ENCODE data around the gene PDE8A. TPM values are rescaled to one million over a fixed set of nuclear protein-coding genes. Genes with fewer than 3 reads are reported as not detected.

PDE8A gene
- total and polyA plus RNA-seq, 2 experiments from 2014 or later = 5.6 to 7.5 TPM

DNA sequence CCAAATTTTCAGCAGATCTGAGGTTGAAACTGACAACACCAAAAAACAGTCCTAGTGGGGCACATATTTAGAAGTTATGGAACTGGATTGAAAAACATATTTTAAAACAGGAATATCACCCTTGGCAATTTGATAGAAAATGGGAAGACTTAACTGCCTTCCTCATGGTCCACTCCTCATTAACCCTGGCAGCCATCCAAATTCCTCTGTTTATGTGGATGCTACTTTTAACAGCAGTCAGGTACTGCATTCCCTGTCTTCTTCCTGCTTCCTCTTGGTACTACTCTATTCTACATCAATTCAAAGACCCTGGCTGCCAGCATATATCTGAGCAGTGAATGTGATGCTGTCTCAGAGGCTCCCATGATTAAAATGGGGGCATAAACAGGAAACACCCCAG is 54.3 kb downstream of the PDE8A start (continued):
- TF ChIP-seq, protein P1, sequence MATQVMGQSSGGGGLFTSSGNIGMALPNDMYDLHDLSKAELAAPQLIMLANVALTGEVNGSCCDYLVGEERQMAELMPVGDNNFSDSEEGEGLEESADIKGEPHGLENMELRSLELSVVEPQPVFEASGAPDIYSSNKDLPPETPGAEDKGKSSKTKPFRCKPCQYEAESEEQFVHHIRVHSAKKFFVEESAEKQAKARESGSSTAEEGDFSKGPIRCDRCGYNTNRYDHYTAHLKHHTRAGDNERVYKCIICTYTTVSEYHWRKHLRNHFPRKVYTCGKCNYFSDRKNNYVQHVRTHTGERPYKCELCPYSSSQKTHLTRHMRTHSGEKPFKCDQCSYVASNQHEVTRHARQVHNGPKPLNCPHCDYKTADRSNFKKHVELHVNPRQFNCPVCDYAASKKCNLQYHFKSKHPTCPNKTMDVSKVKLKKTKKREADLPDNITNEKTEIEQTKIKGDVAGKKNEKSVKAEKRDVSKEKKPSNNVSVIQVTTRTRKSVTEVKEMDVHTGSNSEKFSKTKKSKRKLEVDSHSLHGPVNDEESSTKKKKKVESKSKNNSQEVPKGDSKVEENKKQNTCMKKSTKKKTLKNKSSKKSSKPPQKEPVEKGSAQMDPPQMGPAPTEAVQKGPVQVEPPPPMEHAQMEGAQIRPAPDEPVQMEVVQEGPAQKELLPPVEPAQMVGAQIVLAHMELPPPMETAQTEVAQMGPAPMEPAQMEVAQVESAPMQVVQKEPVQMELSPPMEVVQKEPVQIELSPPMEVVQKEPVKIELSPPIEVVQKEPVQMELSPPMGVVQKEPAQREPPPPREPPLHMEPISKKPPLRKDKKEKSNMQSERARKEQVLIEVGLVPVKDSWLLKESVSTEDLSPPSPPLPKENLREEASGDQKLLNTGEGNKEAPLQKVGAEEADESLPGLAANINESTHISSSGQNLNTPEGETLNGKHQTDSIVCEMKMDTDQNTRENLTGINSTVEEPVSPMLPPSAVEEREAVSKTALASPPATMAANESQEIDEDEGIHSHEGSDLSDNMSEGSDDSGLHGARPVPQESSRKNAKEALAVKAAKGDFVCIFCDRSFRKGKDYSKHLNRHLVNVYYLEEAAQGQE (IDR thresholded peaks at IDR 0.05; ENCODE audit: unreplicated experiment) = no peak
- TF ChIP-seq JUNB (IDR thresholded peaks at IDR 0.05; ENCODE audit: unreplicated experiment) = no peak
- no peak for TF ChIP-seq CREB1 (CRISPR knock-in tag; IDR thresholded peaks at IDR 0.05; ENCODE audit: low read depth)

DNA sequence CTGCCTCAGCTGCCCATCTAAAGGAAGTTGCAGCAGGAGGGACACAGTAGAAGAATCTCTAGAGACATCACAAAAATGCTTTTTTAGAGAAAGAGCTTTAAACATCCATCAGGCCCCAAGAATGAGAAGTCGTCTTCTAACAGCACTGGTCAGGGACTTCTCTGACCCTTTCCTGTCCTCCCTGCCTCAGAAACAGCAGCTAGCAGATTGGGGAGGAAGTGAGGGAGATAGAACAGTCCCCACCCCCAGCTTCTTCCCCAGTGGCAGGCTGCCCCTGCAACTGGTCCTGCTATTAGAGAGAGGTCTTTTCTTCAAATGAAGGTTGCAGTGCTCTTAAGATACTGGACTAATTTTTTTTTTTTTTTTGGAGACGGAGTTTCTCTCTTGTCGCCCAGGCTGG is 55.1 kb downstream of the PDE8A start:
- Histone ChIP-seq H2AFZ (no peak overlapping the region), H3K36me3 (ENCODE audit: insufficient read depth) (no peaks in the 10 kb centered on the region), H3K4me2 (0 out of 2 replicates have a peak overlapping the region, but pooled peaks have one; percentile 8), H3K9me2 (ENCODE audit: insufficient read depth) (no peaks in the 10 kb centered on the region), H3K4me1 (ENCODE audit: insufficient read depth) (peaks cover 28% of the 10 kb centered on the region), H3K79me2 (replicated peaks; ENCODE audit: insufficient read depth) (no peaks in the 10 kb centered on the region), H4K20me1 (replicated peaks; ENCODE audit: insufficient read depth) (peaks cover 6% of the 10 kb centered on the region; the same call in 1 of the 2 replicates), H3F3A (replicated peaks; ENCODE audit: low read depth) (no peaks in the 10 kb centered on the region; the same call in 1 of the 2 replicates), H3K27ac (ENCODE audit: low read depth) (no peak overlapping the region), H3K27me3 (ENCODE audit: insufficient read depth) (no peaks in the 10 kb centered on the region), H3K4me3 (no peak overlapping the region)
- Mint-ChIP-seq H3K27me3 (ENCODE audit: insufficient read depth, low read depth, poor library complexity) (no peaks in the 10 kb centered on the region), H3K9me3 (no peaks in the 10 kb centered on the region), H3K4me1 (peaks cover 27% of the 10 kb centered on the region), H3K36me3 (ENCODE audit: low read depth) (no peaks in the 10 kb centered on the region), H3K4me3 (no peak overlapping the region), H3K27ac (no peak overlapping the region)
- ATAC-seq (no peak; the same call in 1 of the 3 replicates), DNase-seq (ENCODE audit: low spot score) (peak; percentile 6)
- TF ChIP-seq NANOG (IDR thresholded peaks at IDR 0.05; ENCODE audit: borderline replicate concordance) (no peak), POLR2AphosphoS5 (IDR thresholded peaks at IDR 0.05; ENCODE audit: low read depth) (no peak), EZH2 (IDR thresholded peaks at IDR 0.05; ENCODE audit: low read depth, unreplicated experiment) (no peak), ZNF331 (CRISPR knock-in tag; IDR thresholded peaks at IDR 0.05; ENCODE audit: low read depth) (no peak), CREB1 (CRISPR knock-in tag; IDR thresholded peaks at IDR 0.05; ENCODE audit: low read depth) (no peak), ZNF114 (CRISPR knock-in tag; IDR thresholded peaks at IDR 0.05) (no peak)
- TF ChIP-seq, protein P2, sequence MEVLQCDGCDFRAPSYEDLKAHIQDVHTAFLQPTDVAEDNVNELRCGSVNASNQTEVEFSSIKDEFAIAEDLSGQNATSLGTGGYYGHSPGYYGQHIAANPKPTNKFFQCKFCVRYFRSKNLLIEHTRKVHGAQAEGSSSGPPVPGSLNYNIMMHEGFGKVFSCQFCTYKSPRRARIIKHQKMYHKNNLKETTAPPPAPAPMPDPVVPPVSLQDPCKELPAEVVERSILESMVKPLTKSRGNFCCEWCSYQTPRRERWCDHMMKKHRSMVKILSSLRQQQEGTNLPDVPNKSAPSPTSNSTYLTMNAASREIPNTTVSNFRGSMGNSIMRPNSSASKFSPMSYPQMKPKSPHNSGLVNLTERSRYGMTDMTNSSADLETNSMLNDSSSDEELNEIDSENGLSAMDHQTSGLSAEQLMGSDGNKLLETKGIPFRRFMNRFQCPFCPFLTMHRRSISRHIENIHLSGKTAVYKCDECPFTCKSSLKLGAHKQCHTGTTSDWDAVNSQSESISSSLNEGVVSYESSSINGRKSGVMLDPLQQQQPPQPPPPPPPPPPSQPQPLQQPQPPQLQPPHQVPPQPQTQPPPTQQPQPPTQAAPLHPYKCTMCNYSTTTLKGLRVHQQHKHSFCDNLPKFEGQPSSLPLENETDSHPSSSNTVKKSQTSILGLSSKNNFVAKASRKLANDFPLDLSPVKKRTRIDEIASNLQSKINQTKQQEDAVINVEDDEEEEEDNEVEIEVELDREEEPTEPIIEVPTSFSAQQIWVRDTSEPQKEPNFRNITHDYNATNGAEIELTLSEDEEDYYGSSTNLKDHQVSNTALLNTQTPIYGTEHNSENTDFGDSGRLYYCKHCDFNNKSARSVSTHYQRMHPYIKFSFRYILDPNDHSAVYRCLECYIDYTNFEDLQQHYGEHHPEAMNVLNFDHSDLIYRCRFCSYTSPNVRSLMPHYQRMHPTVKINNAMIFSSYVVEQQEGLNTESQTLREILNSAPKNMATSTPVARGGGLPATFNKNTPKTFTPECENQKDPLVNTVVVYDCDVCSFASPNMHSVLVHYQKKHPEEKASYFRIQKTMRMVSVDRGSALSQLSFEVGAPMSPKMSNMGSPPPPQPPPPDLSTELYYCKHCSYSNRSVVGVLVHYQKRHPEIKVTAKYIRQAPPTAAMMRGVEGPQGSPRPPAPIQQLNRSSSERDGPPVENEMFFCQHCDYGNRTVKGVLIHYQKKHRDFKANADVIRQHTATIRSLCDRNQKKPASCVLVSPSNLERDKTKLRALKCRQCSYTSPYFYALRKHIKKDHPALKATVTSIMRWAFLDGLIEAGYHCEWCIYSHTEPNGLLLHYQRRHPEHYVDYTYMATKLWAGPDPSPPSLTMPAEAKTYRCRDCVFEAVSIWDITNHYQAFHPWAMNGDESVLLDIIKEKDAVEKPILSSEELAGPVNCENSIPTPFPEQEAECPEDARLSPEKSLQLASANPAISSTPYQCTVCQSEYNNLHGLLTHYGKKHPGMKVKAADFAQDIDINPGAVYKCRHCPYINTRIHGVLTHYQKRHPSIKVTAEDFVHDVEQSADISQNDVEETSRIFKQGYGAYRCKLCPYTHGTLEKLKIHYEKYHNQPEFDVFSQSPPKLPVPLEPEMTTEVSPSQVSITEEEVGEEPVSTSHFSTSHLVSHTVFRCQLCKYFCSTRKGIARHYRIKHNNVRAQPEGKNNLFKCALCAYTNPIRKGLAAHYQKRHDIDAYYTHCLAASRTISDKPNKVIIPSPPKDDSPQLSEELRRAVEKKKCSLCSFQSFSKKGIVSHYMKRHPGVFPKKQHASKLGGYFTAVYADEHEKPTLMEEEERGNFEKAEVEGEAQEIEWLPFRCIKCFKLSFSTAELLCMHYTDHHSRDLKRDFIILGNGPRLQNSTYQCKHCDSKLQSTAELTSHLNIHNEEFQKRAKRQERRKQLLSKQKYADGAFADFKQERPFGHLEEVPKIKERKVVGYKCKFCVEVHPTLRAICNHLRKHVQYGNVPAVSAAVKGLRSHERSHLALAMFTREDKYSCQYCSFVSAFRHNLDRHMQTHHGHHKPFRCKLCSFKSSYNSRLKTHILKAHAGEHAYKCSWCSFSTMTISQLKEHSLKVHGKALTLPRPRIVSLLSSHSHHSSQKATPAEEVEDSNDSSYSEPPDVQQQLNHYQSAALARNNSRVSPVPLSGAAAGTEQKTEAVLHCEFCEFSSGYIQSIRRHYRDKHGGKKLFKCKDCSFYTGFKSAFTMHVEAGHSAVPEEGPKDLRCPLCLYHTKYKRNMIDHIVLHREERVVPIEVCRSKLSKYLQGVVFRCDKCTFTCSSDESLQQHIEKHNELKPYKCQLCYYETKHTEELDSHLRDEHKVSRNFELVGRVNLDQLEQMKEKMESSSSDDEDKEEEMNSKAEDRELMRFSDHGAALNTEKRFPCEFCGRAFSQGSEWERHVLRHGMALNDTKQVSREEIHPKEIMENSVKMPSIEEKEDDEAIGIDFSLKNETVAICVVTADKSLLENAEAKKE (CRISPR knock-in tag; IDR thresholded peaks at IDR 0.05) = no peak
